ENCODE data around the gene BPIFA1.

DNA sequence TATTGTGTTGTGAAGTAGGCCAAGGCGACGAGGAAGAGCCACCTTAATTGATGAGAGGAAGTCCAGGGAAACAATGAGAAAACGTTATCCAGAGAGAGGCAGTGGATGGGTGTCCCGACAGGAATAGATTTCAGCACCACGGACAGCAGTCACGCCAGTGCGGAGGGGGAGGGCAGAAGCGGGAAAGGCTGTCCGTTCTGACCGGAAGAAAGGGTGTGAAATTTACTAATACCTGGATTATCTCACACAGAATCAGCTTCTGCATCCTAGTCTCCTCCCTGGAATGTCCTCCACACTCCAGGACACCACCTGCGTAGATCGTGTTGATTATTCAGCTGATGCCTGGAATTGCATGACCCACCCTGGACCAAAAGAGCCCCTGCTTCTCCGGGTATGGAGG, 26.0 kb upstream of the BPIFA1 start:
- TF ChIP-seq EZH2phosphoT487 (IDR thresholded peaks at IDR 0.05; ENCODE audit: borderline replicate concordance, low read length), result no peak
- TF ChIP-seq, protein P1, sequence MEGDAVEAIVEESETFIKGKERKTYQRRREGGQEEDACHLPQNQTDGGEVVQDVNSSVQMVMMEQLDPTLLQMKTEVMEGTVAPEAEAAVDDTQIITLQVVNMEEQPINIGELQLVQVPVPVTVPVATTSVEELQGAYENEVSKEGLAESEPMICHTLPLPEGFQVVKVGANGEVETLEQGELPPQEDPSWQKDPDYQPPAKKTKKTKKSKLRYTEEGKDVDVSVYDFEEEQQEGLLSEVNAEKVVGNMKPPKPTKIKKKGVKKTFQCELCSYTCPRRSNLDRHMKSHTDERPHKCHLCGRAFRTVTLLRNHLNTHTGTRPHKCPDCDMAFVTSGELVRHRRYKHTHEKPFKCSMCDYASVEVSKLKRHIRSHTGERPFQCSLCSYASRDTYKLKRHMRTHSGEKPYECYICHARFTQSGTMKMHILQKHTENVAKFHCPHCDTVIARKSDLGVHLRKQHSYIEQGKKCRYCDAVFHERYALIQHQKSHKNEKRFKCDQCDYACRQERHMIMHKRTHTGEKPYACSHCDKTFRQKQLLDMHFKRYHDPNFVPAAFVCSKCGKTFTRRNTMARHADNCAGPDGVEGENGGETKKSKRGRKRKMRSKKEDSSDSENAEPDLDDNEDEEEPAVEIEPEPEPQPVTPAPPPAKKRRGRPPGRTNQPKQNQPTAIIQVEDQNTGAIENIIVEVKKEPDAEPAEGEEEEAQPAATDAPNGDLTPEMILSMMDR (conservative IDR thresholded peaks at IDR 0.05; ENCODE audit: low read depth, low read length), result no peak

Measured in PC-3 (cell line).